ENCODE data around the gene AKAP10.
"Not testable (repeated sequence)": the region's sequence is repeated elsewhere in the genome, so short reads cannot be mapped to it uniquely, and the experiment has no call there.

GRCh38 chr17:19951411-19951810 is 26.2 kb downstream of the AKAP10 start:
- not testable (repeated sequence) for TF ChIP-seq CTCF (IDR thresholded peaks at IDR 0.05; ENCODE audit: insufficient read depth, low read length, poor library complexity, severe bottlenecking); EZH2phosphoT487 (conservative IDR thresholded peaks at IDR 0.05; ENCODE audit: low read length)

Data from SU-DHL-6 (cell line).